ENCODE results near the gene ZNF25. TPM values are rescaled to one million over a fixed set of nuclear protein-coding genes. Genes with fewer than 3 reads are reported as not detected.

The ZNF25 gene
- total and polyA plus RNA-seq, 9 of the 15 experiments (the other 6 are each of a cell fraction or from before 2014, with no cell fraction given): 0.62 to 2.3 (median 1.6) TPM

DNA sequence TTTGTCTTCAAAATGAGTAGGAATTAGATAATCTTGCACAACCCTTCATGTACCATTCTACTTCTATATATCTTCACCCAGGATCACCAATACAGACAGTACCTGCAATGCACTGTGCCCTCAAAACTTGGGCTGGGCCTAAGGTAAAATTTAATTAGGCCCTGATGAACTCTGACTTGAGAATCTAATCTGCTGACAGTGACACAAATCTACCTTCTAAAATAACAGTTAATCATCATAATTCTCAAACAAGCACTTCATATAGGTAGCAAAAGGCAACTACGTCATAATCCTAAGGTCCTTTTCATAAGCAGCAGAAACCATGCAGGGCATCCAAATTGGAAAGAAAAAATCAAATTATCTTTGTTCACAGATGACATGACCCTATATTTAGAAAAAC is 4.1 kb downstream of the ZNF25 start:
- Histone ChIP-seq H3K9me3 (replicated peaks; ENCODE audit: control insufficient read depth, insufficient read depth, low read depth, low read length) (no peaks in the 10 kb centered on the region), H3K79me2 (ENCODE audit: control insufficient read depth, insufficient read depth, low read length) (peaks cover 7% of the 10 kb centered on the region; the same call in 2 of the 3 replicates), H3K9ac (ENCODE audit: insufficient read depth in 1 of 2, low read depth in 2 of 2, low read length in 2 of 2) (no peak overlapping the region), H3K27ac (ENCODE audit: extremely low read depth, low read depth, low read length) (no peak overlapping the region), H3K4me1 (replicated peaks in 1 of 2; ENCODE audit: control insufficient read depth in 2 of 2, insufficient read depth in 2 of 2, low read length in 2 of 2) (peaks cover 4 to 10% of the 10 kb centered on the region in 2 experiments; a peak in 3 of 5 replicates), H3K27me3 (ENCODE audit: control insufficient read depth in 2 of 2, insufficient read depth in 2 of 2, low read length in 2 of 2) (no peaks in the 10 kb centered on the region), H3K36me3 (ENCODE audit: control insufficient read depth, insufficient read depth, low read length) (no peaks in the 10 kb centered on the region), H3K4me2 (ENCODE audit: insufficient read depth, low read length) (no peak overlapping the region), H4K20me1 (replicated peaks; ENCODE audit: control insufficient read depth, insufficient read depth, low read length) (no peaks in the 10 kb centered on the region), H3K4me3 (no peak overlapping the region), H3K9me1 (ENCODE audit: control insufficient read depth, insufficient read depth, low read length) (no peaks in the 10 kb centered on the region), H2AFZ (ENCODE audit: low read depth, low read length) (no peak overlapping the region)
- no TSS peak for BruUV-seq (replicated peaks)
- POLR2A ChIA-PET: no interaction called here
- DNase-seq (ENCODE audit: extremely low read depth in 1 of 4, low spot score in 3 of 4): no peak
- intact Hi-C loops (cut with micrococcal nuclease): loop anchor here (10.0 kb wide), 1 partner anchor 122 kb away; the partner anchor contains the start of gene ZNF37A
- TF ChIP-seq NCOA2 (IDR thresholded peaks at IDR 0.05; ENCODE audit: partially characterized antibody in 2 of 2) (no peak), ZNF316 (IDR thresholded peaks at IDR 0.05) (peak; percentile 45)
- no peak for ATAC-seq
- no peak for FAIRE-seq
- CTCF ChIA-PET (ENCODE audit: low intra/inter-chr PET ratio): no interaction called here
- 84% methylated on average over 1 of the region's 1 CpG for WGBS (ENCODE audit: insufficient coverage, low coverage, missing lambda C conversion rate)
- in situ Hi-C loops (cut with MboI): no loop called here

DNA sequence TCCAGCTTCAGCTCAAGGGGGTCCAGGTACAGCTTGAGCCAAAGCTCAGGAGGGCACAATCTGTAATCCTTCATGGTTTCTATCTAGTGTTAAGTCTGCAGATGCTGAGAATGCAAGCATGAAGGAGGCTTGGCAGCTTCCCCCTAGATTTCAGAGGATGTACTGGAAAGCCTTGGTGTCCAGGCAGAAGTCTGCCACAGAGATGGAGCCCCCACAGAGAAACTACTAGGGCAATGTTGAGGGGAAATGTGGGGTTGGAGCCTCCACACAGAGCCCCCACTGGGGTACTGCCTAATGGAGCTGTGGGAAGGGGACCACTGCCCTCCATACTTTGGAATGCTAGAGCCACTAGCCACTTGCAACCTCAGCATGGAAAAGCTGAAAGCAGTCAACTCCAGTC is 11.4 kb downstream of the ZNF25 start:
- H3K4me3 ChIP-seq: no peak overlapping the region
- TF ChIP-seq, protein P1, sequence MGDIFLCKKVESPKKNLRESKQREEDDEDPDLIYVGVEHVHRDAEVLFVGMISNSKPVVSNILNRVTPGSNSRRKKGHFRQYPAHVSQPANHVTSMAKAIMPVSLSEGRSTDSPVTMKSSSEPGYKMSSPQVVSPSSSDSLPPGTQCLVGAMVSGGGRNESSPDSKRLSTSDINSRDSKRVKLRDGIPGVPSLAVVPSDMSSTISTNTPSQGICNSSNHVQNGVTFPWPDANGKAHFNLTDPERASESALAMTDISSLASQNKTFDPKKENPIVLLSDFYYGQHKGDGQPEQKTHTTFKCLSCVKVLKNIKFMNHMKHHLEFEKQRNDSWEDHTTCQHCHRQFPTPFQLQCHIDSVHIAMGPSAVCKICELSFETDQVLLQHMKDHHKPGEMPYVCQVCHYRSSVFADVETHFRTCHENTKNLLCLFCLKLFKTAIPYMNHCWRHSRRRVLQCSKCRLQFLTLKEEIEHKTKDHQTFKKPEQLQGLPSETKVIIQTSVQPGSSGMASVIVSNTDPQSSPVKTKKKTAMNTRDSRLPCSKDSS (IDR thresholded peaks at IDR 0.05; ENCODE audit: low read depth, partially characterized antibody): peak; percentile 16
- TF ChIP-seq TAF1 (IDR thresholded peaks at IDR 0.05; ENCODE audit: control insufficient read depth, extremely low read depth, insufficient read depth, low read length, severe bottlenecking) (no peak), FOXM1 (IDR thresholded peaks at IDR 0.05; ENCODE audit: low read depth) (no peak), FOXM1 (CRISPR knock-in tag; IDR thresholded peaks at IDR 0.05; ENCODE audit: low read depth) (no peak), CBX5 (IDR thresholded peaks at IDR 0.05; ENCODE audit: borderline replicate concordance, low read depth) (0 out of 2 replicates have a peak, but pooled peaks have one; percentile 38)
- TF ChIP-seq, protein P2, sequence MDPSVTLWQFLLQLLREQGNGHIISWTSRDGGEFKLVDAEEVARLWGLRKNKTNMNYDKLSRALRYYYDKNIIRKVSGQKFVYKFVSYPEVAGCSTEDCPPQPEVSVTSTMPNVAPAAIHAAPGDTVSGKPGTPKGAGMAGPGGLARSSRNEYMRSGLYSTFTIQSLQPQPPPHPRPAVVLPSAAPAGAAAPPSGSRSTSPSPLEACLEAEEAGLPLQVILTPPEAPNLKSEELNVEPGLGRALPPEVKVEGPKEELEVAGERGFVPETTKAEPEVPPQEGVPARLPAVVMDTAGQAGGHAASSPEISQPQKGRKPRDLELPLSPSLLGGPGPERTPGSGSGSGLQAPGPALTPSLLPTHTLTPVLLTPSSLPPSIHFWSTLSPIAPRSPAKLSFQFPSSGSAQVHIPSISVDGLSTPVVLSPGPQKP (CRISPR knock-in tag; IDR thresholded peaks at IDR 0.05): no peak
- no peak overlapping the region for H2AFZ ChIP-seq (ENCODE audit: low read depth, low read length)
- no peaks in the 10 kb centered on the region; the same call in 1 of the 2 replicates for H3K9me3 ChIP-seq (replicated peaks; ENCODE audit: control insufficient read depth, insufficient read depth, low read depth, low read length)
- CTCF ChIA-PET (ENCODE audit: low intra/inter-chr PET ratio): no interaction called here
- intact Hi-C loops (cut with micrococcal nuclease) (no loop called here), in situ Hi-C loops (cut with MboI) (no loop called here)
- no peak overlapping the region for H3K27ac ChIP-seq (ENCODE audit: extremely low read depth, low read depth, low read length)
- no peak for DNase-seq (ENCODE audit: extremely low read depth in 1 of 4, low spot score in 3 of 4)
- H3K9me1 ChIP-seq (ENCODE audit: control insufficient read depth, insufficient read depth, low read length): no peaks in the 10 kb centered on the region
- no peaks in the 10 kb centered on the region for H3K27me3 ChIP-seq (ENCODE audit: control insufficient read depth in 2 of 2, insufficient read depth in 2 of 2, low read length in 2 of 2)
- ATAC-seq: no peak
- FAIRE-seq: no peak
- no peaks in the 10 kb centered on the region for H3K36me3 ChIP-seq (ENCODE audit: control insufficient read depth, insufficient read depth, low read length)
- H3K4me1 ChIP-seq (replicated peaks in 1 of 2; ENCODE audit: control insufficient read depth in 2 of 2, insufficient read depth in 2 of 2, low read length in 2 of 2): no peaks in the 10 kb centered on the region
- no peaks in the 10 kb centered on the region for H3K79me2 ChIP-seq (ENCODE audit: control insufficient read depth, insufficient read depth, low read length)
- H3K4me2 ChIP-seq (ENCODE audit: insufficient read depth, low read length): no peak overlapping the region
- H4K20me1 ChIP-seq (replicated peaks; ENCODE audit: control insufficient read depth, insufficient read depth, low read length): no peaks in the 10 kb centered on the region
- POLR2A ChIA-PET: no interaction called here
- no peak overlapping the region for H3K9ac ChIP-seq (ENCODE audit: insufficient read depth in 1 of 2, low read depth in 2 of 2, low read length in 2 of 2)
- no TSS peak for BruUV-seq (replicated peaks)

Measured in K562 (cell line).